CD8-positive, alpha-beta memory T cell (primary cell): ENCODE results near the gene PTPN13. TPM values are rescaled to one million over a fixed set of nuclear protein-coding genes. Genes with fewer than 3 reads are reported as not detected.
"Not testable (repeated sequence)": the region's sequence is repeated elsewhere in the genome, so short reads cannot be mapped to it uniquely, and the experiment has no call there.

Source experiments
- CTCF ChIA-PET: fragments of 350-600 bp; sonication (Branson Sonifier 250); formaldehyde crosslinking; loops from one replicate; lab custom pipeline; 2021; ENCODE audit warnings: antibody characterized with exemption; lab: Charles Lee
- POLR2A ChIA-PET: fragments of 350-600 bp; sonication (Branson Sonifier 250); formaldehyde crosslinking; loops from one replicate; lab custom pipeline; 2021; ENCODE audit warnings: antibody characterized with exemption; lab: Charles Lee
- DNase-seq, 5 donors: peaks; one replicate each; pipeline versions ENCODE4 v3.0.0 to v3.0.0-alpha.2; 2020 to 2022; ENCODE audit warnings: mixed read lengths in 1 of 5
- H3K27ac ChIP-seq: one replicate; pipeline ENCODE4 v1.7.0; 2013; ENCODE audit warnings: low read depth, mild to moderate bottlenecking, low read length, moderate library complexity
- H3K27me3 ChIP-seq: 2 replicates; pipeline ENCODE4 v1.7.0; 2013; ENCODE audit warnings: low read length, mild to moderate bottlenecking; ENCODE audit not compliant: insufficient read depth, poor library complexity, severe bottlenecking
- H3K36me3 ChIP-seq: 2 replicates; pipeline ENCODE4 v1.7.0; 2013; ENCODE audit warnings: mild to moderate bottlenecking, low read length, moderate library complexity; ENCODE audit not compliant: insufficient read depth
- H3K4me1 ChIP-seq: 2 replicates; pipeline ENCODE4 v1.7.0; 2013; ENCODE audit warnings: mild to moderate bottlenecking, low read length, moderate library complexity; ENCODE audit not compliant: insufficient read depth
- H3K4me3 ChIP-seq: 2 replicates; pipeline ENCODE4 v1.7.0; 2013; ENCODE audit warnings: mild to moderate bottlenecking, low read length
- H3K9me3 ChIP-seq: 2 replicates; pipeline ENCODE4 v1.7.0; 2013; ENCODE audit warnings: mild to moderate bottlenecking, low read length
- H3K27ac Mint-ChIP-seq, 8 donors: one replicate each; pipeline ENCODE4 v1.8.0; 2020 to 2021; ENCODE audit warnings: mixed read lengths in 8 of 8, mild to moderate bottlenecking in 6 of 8, inconsistent platforms in 3 of 8, moderate library complexity in 3 of 8
- H3K27me3 Mint-ChIP-seq, 2 donors: one replicate each; pipeline ENCODE4 v1.8.0; 2020 to 2021; ENCODE audit warnings: mixed read lengths in 2 of 2, mild to moderate bottlenecking in 1 of 2, moderate library complexity in 1 of 2
- H3K36me3 Mint-ChIP-seq, 3 donors: one replicate each; pipeline ENCODE4 v1.8.0; 2020 to 2021; ENCODE audit warnings: mixed read lengths in 3 of 3, inconsistent platforms in 1 of 3, mild to moderate bottlenecking in 1 of 3
- H3K4me1 Mint-ChIP-seq, 3 donors: one replicate each; pipeline ENCODE4 v1.8.0; 2020 to 2021; ENCODE audit warnings: mixed read lengths in 3 of 3, inconsistent platforms in 1 of 3, mild to moderate bottlenecking in 1 of 3
- H3K4me3 Mint-ChIP-seq, 7 donors: one replicate each; pipeline ENCODE4 v1.8.0; 2020 to 2021; ENCODE audit warnings: mixed read lengths in 7 of 7, mild to moderate bottlenecking in 6 of 7, moderate library complexity in 4 of 7, inconsistent platforms in 2 of 7
- H3K9me3 Mint-ChIP-seq, 5 donors: one replicate each; pipeline ENCODE4 v1.8.0; 2020 to 2022; ENCODE audit warnings: mixed read lengths in 5 of 5, mild to moderate bottlenecking in 3 of 5, moderate library complexity in 2 of 5, inconsistent platforms in 1 of 5
- polyA plus RNA-seq: library from polyadenylated mRNA; unstranded; fragments of 300-500 nt; fragmentation: Illumina TruSeq; gene quantifications from one replicate; pipeline ENCODE4 v1.2.3, GENCODE V29; 2021
- total RNA-seq, 2 experiments: library from RNA; stranded (reverse); gene quantifications; one replicate each; pipeline ENCODE4 v1.2.3, GENCODE V29; 2021

Gene PTPN13
- total and polyA plus RNA-seq, 3 experiments from 2014 or later: 0.07 to 1.3 (median 0.53) TPM

DNA sequence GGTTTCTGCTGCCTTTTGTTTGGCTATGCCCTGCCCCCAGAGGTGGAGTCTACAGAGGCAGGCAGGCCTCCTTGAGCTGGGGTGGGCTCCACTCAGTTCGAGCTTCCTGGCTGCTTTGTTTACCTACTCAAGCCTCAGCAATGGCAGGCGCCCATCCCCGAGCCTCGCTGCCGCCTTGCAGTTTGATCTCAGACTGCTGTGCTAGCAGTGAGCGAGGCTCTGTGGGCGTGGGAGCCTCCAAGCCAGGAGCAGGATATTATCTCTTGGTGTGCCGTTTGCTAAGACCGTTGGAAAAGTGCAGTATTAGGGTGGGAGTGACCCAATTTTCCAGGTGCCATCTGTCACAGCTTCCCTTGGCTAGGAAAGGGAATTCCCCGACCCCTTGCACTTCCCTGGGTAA lies 62.7 kb downstream of the PTPN13 start:
- H3K4me3 Mint-ChIP-seq, H3K27me3 Mint-ChIP-seq, CTCF ChIA-PET, H3K9me3 ChIP-seq, H3K4me3 ChIP-seq, H3K36me3 Mint-ChIP-seq, H3K36me3 ChIP-seq, DNase-seq, POLR2A ChIA-PET, H3K27ac ChIP-seq, H3K4me1 Mint-ChIP-seq, H3K27ac Mint-ChIP-seq, H3K4me1 ChIP-seq, H3K27me3 ChIP-seq: not testable (repeated sequence)
- H3K9me3 Mint-ChIP-seq: peaks cover 15 to 35% (median 21%) of the 10 kb centered on the region in 5 donors

DNA sequence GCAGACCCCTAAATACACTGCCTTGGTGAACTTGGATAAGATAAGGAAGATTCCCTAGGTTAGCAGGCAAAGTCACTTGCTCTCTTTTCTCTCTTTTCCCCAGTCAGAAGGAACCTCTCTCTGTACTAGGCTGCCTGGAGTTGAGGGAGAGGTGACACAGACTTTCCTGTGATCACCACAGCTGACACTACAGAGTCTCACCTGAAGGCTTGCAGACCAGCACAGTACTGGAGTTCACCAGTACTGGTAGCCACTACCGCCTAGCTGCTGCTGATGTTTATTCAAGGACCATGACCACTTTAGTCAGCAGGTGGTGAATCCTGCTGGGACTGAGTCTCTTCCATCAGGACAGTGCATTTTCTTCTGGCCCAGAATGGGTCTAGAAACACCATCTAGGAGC lies 63.3 kb downstream of the PTPN13 start:
- Histone ChIP-seq H3K36me3 (no peaks in the 10 kb centered on the region), H3K27ac (no peak overlapping the region), H3K27me3 (no peaks in the 10 kb centered on the region), H3K9me3 (no peaks in the 10 kb centered on the region), H3K4me3 (no peak overlapping the region), H3K4me1 (no peaks in the 10 kb centered on the region)
- Mint-ChIP-seq H3K36me3 (peaks cover 0 to 3% (median 2%) of the 10 kb centered on the region in 3 donors), H3K9me3 (peaks cover 12 to 31% (median 18%) of the 10 kb centered on the region in 5 donors), H3K27me3 (no peaks in the 10 kb centered on the region), H3K4me1 (no peaks in the 10 kb centered on the region), H3K27ac (no peak overlapping the region), H3K4me3 (no peak overlapping the region)
- no peak for DNase-seq
- ChIA-PET POLR2A (no interaction called here), CTCF (no interaction called here)

- no peaks in the 10 kb centered on the region for H3K4me1 Mint-ChIP-seq
- no peaks in the 10 kb centered on the region for H3K9me3 ChIP-seq
- no peak overlapping the region for H3K27ac Mint-ChIP-seq
- ChIA-PET POLR2A (no interaction called here), CTCF (no interaction called here)
- no peaks in the 10 kb centered on the region for H3K36me3 ChIP-seq
- H3K36me3 Mint-ChIP-seq: peaks cover 0 to 3% (median 0%) of the 10 kb centered on the region in 3 donors
- H3K4me3 Mint-ChIP-seq: peak overlapping the region in 1 of 7 donors; percentile 36
- H3K27me3 ChIP-seq: no peaks in the 10 kb centered on the region
- no peaks in the 10 kb centered on the region for H3K27me3 Mint-ChIP-seq
- no peak overlapping the region for H3K4me3 ChIP-seq
- no peak overlapping the region for H3K27ac ChIP-seq
- no peak for DNase-seq
- peaks cover 7 to 26% (median 13%) of the 10 kb centered on the region in 5 donors for H3K9me3 Mint-ChIP-seq
- no peaks in the 10 kb centered on the region for H3K4me1 ChIP-seq
These were observed 63.8 kb downstream of the PTPN13 start for GRCh38 chr4:86657910-86658309.

DNA sequence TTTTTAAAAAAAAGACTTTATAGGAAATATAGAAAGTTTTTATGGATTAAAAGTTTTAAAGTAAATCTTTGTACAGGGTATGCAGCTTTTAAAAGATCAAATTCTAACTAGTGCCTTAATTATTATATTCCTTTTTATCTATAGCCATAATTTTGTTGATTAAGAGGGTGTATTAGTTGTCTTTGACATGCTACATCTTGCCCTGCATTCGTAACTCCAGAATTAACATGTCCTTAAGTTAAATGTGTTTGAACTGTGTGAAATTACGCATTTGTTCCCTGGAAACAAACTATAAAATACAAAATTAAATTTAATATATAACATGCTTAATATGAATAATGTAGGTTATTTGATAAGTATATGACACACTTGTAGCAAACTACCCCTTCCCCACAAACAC lies 66.3 kb downstream of the PTPN13 start:
- Histone ChIP-seq H3K27me3 (no peaks in the 10 kb centered on the region), H3K27ac (no peak overlapping the region), H3K36me3 (no peaks in the 10 kb centered on the region), H3K9me3 (no peaks in the 10 kb centered on the region), H3K4me1 (no peaks in the 10 kb centered on the region), H3K4me3 (no peak overlapping the region)
- H3K4me1 Mint-ChIP-seq: no peaks in the 10 kb centered on the region
- no peaks in the 10 kb centered on the region for H3K36me3 Mint-ChIP-seq
- H3K27me3 Mint-ChIP-seq: no peaks in the 10 kb centered on the region
- DNase-seq: no peak
- no peak overlapping the region for H3K4me3 Mint-ChIP-seq
- CTCF ChIA-PET: no interaction called here
- POLR2A ChIA-PET: no interaction called here
- no peak overlapping the region for H3K27ac Mint-ChIP-seq
- peaks cover 0 to 10% (median 4%) of the 10 kb centered on the region in 5 donors for H3K9me3 Mint-ChIP-seq

DNA sequence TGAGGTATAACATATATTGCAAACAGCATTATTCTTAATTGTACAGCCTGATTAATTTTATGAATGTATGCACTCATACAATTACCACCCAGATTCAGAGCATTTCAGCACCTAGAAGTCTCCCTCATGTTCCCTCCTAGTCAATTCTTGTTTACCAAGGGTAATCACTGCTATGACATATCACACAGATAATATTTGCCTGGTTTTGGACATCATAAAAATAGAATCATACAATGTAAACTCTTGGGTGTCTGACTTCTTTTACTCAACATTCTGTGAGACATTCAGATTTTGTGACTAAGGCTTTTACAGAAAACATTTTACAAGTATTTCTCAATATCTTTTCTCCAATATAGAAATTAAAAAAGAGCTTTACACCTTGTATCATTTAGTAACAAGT lies 66.9 kb downstream of the PTPN13 start:
- ChIA-PET CTCF (no interaction called here), POLR2A (no interaction called here)
- no peak overlapping the region for H3K27ac Mint-ChIP-seq

DNA sequence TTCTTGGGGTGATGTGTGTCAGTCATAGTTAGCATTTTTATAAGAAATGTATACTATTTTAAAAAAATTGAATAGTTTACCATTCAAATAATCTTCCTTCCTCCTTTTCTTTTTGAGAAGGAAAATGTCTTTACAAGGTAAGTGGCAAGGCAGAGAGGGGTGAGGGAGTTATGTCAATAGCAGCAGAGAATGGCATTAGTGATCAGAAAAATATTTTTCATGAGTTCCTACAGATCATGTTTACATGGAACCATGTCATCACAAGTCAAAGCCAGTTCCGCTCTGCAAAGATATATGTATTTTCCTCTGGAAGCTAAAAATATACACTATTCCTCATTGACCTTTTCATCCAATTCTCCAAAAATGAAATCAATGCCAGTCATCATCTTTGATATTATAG lies 67.3 kb downstream of the PTPN13 start:
- no peak overlapping the region for H3K27ac ChIP-seq
- no peaks in the 10 kb centered on the region for H3K4me1 Mint-ChIP-seq
- POLR2A ChIA-PET: no interaction called here
- H3K27me3 Mint-ChIP-seq: no peaks in the 10 kb centered on the region
- H3K27me3 ChIP-seq: no peaks in the 10 kb centered on the region
- no peaks in the 10 kb centered on the region for H3K36me3 ChIP-seq
- no peaks in the 10 kb centered on the region for H3K9me3 ChIP-seq
- H3K4me3 Mint-ChIP-seq: no peak overlapping the region
- DNase-seq: no peak
- H3K9me3 Mint-ChIP-seq: peaks cover 0 to 4% (median 4%) of the 10 kb centered on the region in 5 donors
- no peaks in the 10 kb centered on the region for H3K36me3 Mint-ChIP-seq
- H3K4me1 ChIP-seq: no peaks in the 10 kb centered on the region
- no peak overlapping the region for H3K4me3 ChIP-seq
- CTCF ChIA-PET: no interaction called here
- no peak overlapping the region for H3K27ac Mint-ChIP-seq

More for the DNA sequence above, 66.9 kb downstream of the PTPN13 start:
- Mint-ChIP-seq H3K36me3 (no peaks in the 10 kb centered on the region), H3K27me3 (no peaks in the 10 kb centered on the region), H3K9me3 (peaks cover 0 to 5% (median 4%) of the 10 kb centered on the region in 5 donors), H3K4me1 (no peaks in the 10 kb centered on the region), H3K4me3 (no peak overlapping the region)
- Histone ChIP-seq H3K36me3 (no peaks in the 10 kb centered on the region), H3K27ac (no peak overlapping the region), H3K9me3 (no peaks in the 10 kb centered on the region), H3K27me3 (no peaks in the 10 kb centered on the region), H3K4me1 (no peaks in the 10 kb centered on the region), H3K4me3 (no peak overlapping the region)
- no peak for DNase-seq

DNA sequence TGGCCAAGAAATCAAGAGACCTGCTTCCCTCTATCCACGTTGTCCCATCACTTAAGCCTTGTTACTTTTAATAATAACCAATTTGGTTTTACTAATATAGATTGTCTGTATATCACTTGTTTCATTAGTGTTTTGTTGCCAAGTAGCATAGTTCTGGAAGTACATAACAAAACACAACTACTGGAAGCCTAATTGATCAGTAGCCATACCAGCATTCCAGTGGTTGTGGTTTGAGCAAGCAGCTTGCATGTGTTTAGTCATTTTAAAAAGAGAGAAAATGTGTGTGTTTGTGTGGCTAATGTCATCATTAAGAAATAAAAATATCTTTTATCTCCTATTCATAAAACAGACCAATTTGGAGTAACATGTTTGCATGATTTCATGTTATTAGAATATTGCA lies 70.8 kb downstream of the PTPN13 start:
- H3K4me3 Mint-ChIP-seq: no peak overlapping the region
- CTCF ChIA-PET: no interaction called here
- no peak overlapping the region for H3K4me3 ChIP-seq
- H3K36me3 Mint-ChIP-seq: no peaks in the 10 kb centered on the region
- H3K27ac ChIP-seq: no peak overlapping the region
- H3K27me3 Mint-ChIP-seq: no peaks in the 10 kb centered on the region
- no peaks in the 10 kb centered on the region for H3K9me3 Mint-ChIP-seq
- no peaks in the 10 kb centered on the region for H3K27me3 ChIP-seq
- no peaks in the 10 kb centered on the region for H3K4me1 Mint-ChIP-seq
- no peaks in the 10 kb centered on the region for H3K9me3 ChIP-seq
- no peak for DNase-seq
- no peak overlapping the region for H3K27ac Mint-ChIP-seq
- H3K36me3 ChIP-seq: no peaks in the 10 kb centered on the region
- POLR2A ChIA-PET: no interaction called here
- no peaks in the 10 kb centered on the region for H3K4me1 ChIP-seq

- H3K27me3 Mint-ChIP-seq: peaks cover 2 to 6% of the 10 kb centered on the region in 2 donors
These were observed 76.2 kb downstream of the PTPN13 start for GRCh38 chr4:86670298-86670697.

GRCh38 chr4:86670756-86671155 lies 76.6 kb downstream of the PTPN13 start:
- Mint-ChIP-seq H3K4me1 (no peaks in the 10 kb centered on the region), H3K4me3 (no peak overlapping the region)

More at GRCh38 chr4:86670298-86670697, 76.2 kb downstream of the PTPN13 start:
- Histone ChIP-seq H3K36me3 (no peaks in the 10 kb centered on the region), H3K4me3 (no peak overlapping the region), H3K9me3 (no peaks in the 10 kb centered on the region), H3K4me1 (no peaks in the 10 kb centered on the region), H3K27me3 (no peaks in the 10 kb centered on the region), H3K27ac (no peak overlapping the region)
- H3K9me3 Mint-ChIP-seq: no peaks in the 10 kb centered on the region
- H3K27ac Mint-ChIP-seq: no peak overlapping the region
- H3K4me1 Mint-ChIP-seq: no peaks in the 10 kb centered on the region
- no peak for DNase-seq
- ChIA-PET CTCF (no interaction called here), POLR2A (no interaction called here)
- peaks cover 0 to 1% (median 0%) of the 10 kb centered on the region in 3 donors for H3K36me3 Mint-ChIP-seq
- no peak overlapping the region for H3K4me3 Mint-ChIP-seq

More at GRCh38 chr4:86670756-86671155, 76.6 kb downstream of the PTPN13 start:
- Histone ChIP-seq H3K4me1 (no peaks in the 10 kb centered on the region), H3K27ac (no peak overlapping the region), H3K9me3 (no peaks in the 10 kb centered on the region), H3K4me3 (no peak overlapping the region), H3K27me3 (no peaks in the 10 kb centered on the region), H3K36me3 (no peaks in the 10 kb centered on the region)
- no peak for DNase-seq
- H3K27ac Mint-ChIP-seq: no peak overlapping the region
- H3K9me3 Mint-ChIP-seq: no peaks in the 10 kb centered on the region
- ChIA-PET POLR2A (no interaction called here), CTCF (no interaction called here)
- peaks cover 2 to 6% of the 10 kb centered on the region in 2 donors for H3K27me3 Mint-ChIP-seq
- peaks cover 0 to 1% (median 0%) of the 10 kb centered on the region in 3 donors for H3K36me3 Mint-ChIP-seq
